ENCODE measurements around the gene PTPRD. TPM values are rescaled to one million over a fixed set of nuclear protein-coding genes. Genes with fewer than 3 reads are reported as not detected.

The PTPRD gene
- total and polyA plus RNA-seq, 2 donors (not counting 1 experiment from before 2014, with no cell fraction given): 0.35 to 4.8 TPM

DNA sequence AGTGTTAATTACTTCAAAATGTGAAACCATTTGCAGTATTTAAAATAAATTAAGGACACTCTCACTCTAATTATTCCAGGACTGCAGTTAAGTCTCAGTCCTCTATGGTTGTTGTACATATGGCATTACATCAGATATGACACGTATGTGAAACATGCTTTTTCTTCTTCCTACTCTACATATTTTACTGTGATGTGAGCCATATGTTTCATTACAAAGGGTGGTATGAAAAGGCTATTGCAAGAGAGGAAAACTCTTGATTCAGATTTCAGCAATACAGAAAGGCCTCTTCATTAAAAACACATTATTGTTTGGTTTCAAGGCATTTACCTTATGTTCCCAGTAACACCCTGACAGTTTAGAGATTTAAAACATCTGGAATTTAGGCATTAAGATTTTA, 1848.8 kb downstream of the PTPRD start:
- TF ChIP-seq EZH2 (IDR thresholded peaks at IDR 0.05; ENCODE audit: low read length, missing control alignments): no peak
- TF ChIP-seq, protein P1, sequence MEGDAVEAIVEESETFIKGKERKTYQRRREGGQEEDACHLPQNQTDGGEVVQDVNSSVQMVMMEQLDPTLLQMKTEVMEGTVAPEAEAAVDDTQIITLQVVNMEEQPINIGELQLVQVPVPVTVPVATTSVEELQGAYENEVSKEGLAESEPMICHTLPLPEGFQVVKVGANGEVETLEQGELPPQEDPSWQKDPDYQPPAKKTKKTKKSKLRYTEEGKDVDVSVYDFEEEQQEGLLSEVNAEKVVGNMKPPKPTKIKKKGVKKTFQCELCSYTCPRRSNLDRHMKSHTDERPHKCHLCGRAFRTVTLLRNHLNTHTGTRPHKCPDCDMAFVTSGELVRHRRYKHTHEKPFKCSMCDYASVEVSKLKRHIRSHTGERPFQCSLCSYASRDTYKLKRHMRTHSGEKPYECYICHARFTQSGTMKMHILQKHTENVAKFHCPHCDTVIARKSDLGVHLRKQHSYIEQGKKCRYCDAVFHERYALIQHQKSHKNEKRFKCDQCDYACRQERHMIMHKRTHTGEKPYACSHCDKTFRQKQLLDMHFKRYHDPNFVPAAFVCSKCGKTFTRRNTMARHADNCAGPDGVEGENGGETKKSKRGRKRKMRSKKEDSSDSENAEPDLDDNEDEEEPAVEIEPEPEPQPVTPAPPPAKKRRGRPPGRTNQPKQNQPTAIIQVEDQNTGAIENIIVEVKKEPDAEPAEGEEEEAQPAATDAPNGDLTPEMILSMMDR (conservative IDR thresholded peaks at IDR 0.05 in 1 of 2, IDR thresholded peaks at IDR 0.05 in 1 of 2; ENCODE audit: low read depth in 1 of 2, low read length in 2 of 2): no peak
- Histone ChIP-seq H3K27me3 (ENCODE audit: control insufficient read depth, insufficient read depth, low read length) (no peaks in the 10 kb centered on the region), H3K27ac (ENCODE audit: insufficient read depth, low read length) (no peak overlapping the region), H3K9me3 (ENCODE audit: control insufficient read depth, insufficient read depth, low read depth, low read length) (no peaks in the 10 kb centered on the region), H2AFZ (ENCODE audit: low read length) (no peak overlapping the region), H3K4me2 (ENCODE audit: extremely low read depth, insufficient read depth, low read length) (no peak overlapping the region), H3K9ac (ENCODE audit: insufficient read depth, low read length) (no peak overlapping the region), H3K4me3 (replicated peaks in 1 of 4; ENCODE audit: control extremely low read depth in 1 of 4, insufficient read depth in 1 of 4, low read depth in 3 of 4, low read length in 4 of 4) (no peak overlapping the region), H3K36me3 (ENCODE audit: control insufficient read depth, insufficient read depth, low read length) (no peaks in the 10 kb centered on the region), H3K4me1 (ENCODE audit: control insufficient read depth, extremely low read depth, insufficient read depth, low read length) (no peaks in the 10 kb centered on the region), H3K79me2 (ENCODE audit: control insufficient read depth, insufficient read depth, low read length) (no peaks in the 10 kb centered on the region), H4K20me1 (ENCODE audit: control insufficient read depth, extremely low read depth, insufficient read depth, low read length) (no peaks in the 10 kb centered on the region)
- peak; percentile 27 to 83 for DNase-seq (ENCODE audit: low read depth in 2 of 2)

DNA sequence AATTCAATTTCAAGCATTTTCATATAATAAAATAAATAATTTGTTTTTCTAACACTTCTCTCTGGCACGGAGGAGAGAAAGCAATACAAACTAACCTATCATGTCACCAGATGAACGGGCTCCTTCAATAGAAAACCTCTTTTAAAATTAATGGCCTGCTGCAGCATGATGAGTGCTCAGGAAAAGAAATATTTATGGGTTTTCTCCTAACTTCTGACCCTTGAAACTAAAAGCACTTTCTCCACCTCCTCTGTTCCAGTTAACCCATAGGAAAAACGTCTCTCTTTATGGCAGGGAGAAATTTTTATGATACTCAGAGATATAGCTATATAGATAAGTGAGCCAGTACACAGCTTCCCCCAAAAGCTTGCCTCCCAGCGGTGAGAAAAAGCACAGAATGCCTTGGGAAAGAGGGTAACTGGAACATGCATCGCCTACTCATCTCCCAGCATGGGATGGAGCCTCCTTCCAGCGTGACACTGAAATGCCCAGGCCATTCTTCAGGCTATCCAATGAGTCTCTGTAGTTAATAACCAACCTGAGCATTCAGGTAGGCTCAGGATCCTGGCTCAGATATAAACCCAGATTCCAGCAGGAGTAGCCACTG, 1850.2 kb downstream of the PTPRD start:
- no peaks in the 10 kb centered on the region for H3K9me3 ChIP-seq (ENCODE audit: control insufficient read depth, insufficient read depth, low read depth, low read length)
- H3K27ac ChIP-seq (ENCODE audit: insufficient read depth, low read length): no peak overlapping the region
- H3K27me3 ChIP-seq (ENCODE audit: control insufficient read depth, insufficient read depth, low read length): no peaks in the 10 kb centered on the region
- no peaks in the 10 kb centered on the region for H3K79me2 ChIP-seq (ENCODE audit: control insufficient read depth, insufficient read depth, low read length)
- DNase-seq (ENCODE audit: low read depth in 2 of 2): no peak
- H3K4me3 ChIP-seq (replicated peaks in 1 of 4; ENCODE audit: control extremely low read depth in 1 of 4, insufficient read depth in 1 of 4, low read depth in 3 of 4, low read length in 4 of 4): no peak overlapping the region
- H3K4me1 ChIP-seq (ENCODE audit: control insufficient read depth, extremely low read depth, insufficient read depth, low read length): no peaks in the 10 kb centered on the region
- no peak overlapping the region for H3K4me2 ChIP-seq (ENCODE audit: extremely low read depth, insufficient read depth, low read length)
- H4K20me1 ChIP-seq (ENCODE audit: control insufficient read depth, extremely low read depth, insufficient read depth, low read length): no peaks in the 10 kb centered on the region
- H2AFZ ChIP-seq (ENCODE audit: low read length): no peak overlapping the region
- H3K36me3 ChIP-seq (ENCODE audit: control insufficient read depth, insufficient read depth, low read length): no peaks in the 10 kb centered on the region
- TF ChIP-seq, protein P1 (conservative IDR thresholded peaks at IDR 0.05 in 1 of 2, IDR thresholded peaks at IDR 0.05 in 1 of 2; ENCODE audit: low read depth in 1 of 2, low read length in 2 of 2): no peak
- TF ChIP-seq EZH2 (IDR thresholded peaks at IDR 0.05; ENCODE audit: low read length, missing control alignments): no peak
- no peak overlapping the region for H3K9ac ChIP-seq (ENCODE audit: insufficient read depth, low read length)

DNA sequence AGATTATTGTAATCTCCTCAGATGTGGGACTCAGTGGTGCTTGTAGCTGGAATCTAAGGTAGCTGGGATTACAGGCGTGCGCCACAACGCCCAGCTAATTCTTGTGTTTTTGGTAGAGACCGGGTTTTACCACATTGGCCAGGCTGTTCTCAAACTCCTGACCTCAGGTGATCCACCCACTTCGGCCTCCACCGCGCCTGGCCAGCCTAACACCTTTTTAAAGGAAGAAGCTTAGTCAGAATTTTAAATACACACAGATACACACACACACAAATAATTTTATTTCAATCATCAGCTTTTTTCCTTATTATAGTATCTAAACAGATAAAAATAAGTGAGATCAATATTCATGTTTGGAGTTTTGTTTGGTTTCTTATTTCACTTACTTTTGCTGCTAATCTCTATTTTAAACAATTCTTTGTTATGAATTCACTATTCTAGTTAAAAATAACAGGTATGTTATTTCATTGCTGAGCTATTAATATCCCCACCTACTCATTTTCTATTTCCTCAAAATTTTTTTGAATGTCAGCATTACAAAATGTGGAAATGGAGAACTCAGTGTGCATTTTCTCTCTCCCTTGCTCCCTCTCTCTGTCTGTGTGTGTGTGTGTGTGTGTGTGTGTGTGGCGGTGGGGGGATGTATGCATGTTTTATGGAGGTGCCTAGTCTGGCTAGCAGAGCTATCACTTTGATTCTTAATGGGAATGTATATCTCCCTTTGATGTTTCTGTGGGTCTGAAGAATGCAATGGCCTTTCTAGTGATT, 1852.6 kb downstream of the PTPRD start:
- no peak overlapping the region for H2AFZ ChIP-seq (ENCODE audit: low read length)

More for the DNA sequence above, 1852.6 kb downstream of the PTPRD start:
- Histone ChIP-seq H3K79me2 (ENCODE audit: control insufficient read depth, insufficient read depth, low read length) (no peaks in the 10 kb centered on the region), H3K9me3 (ENCODE audit: control insufficient read depth, insufficient read depth, low read depth, low read length) (no peaks in the 10 kb centered on the region), H4K20me1 (ENCODE audit: control insufficient read depth, extremely low read depth, insufficient read depth, low read length) (no peaks in the 10 kb centered on the region), H3K27me3 (ENCODE audit: control insufficient read depth, insufficient read depth, low read length) (no peaks in the 10 kb centered on the region), H3K4me2 (ENCODE audit: extremely low read depth, insufficient read depth, low read length) (no peak overlapping the region), H3K9ac (ENCODE audit: insufficient read depth, low read length) (no peak overlapping the region), H3K4me3 (replicated peaks in 1 of 4; ENCODE audit: control extremely low read depth in 1 of 4, insufficient read depth in 1 of 4, low read depth in 3 of 4, low read length in 4 of 4) (no peak overlapping the region), H3K4me1 (ENCODE audit: control insufficient read depth, extremely low read depth, insufficient read depth, low read length) (no peaks in the 10 kb centered on the region), H3K36me3 (ENCODE audit: control insufficient read depth, insufficient read depth, low read length) (no peaks in the 10 kb centered on the region), H3K27ac (ENCODE audit: insufficient read depth, low read length) (no peak overlapping the region)
- no peak for DNase-seq (ENCODE audit: low read depth in 2 of 2)
- TF ChIP-seq, protein P1 (conservative IDR thresholded peaks at IDR 0.05 in 1 of 2, IDR thresholded peaks at IDR 0.05 in 1 of 2; ENCODE audit: low read depth in 1 of 2, low read length in 2 of 2): no peak
- TF ChIP-seq EZH2 (IDR thresholded peaks at IDR 0.05; ENCODE audit: low read length, missing control alignments): no peak

Measured in fibroblast of lung (primary cell).